Smooth muscle cell (in vitro differentiated cells): ENCODE data around the gene SDF2L1. TPM values are rescaled to one million over a fixed set of nuclear protein-coding genes. Genes with fewer than 3 reads are reported as not detected.
A peak's percentile ranks its signal among the peaks of the same experiment; 100 is the strongest.
"Not testable (repeated sequence)": the region's sequence is repeated elsewhere in the genome, so short reads cannot be mapped to it uniquely, and the experiment has no call there.

Source experiments
- DNase-seq: peaks from one replicate; lab custom pipeline; 2025; ENCODE audit not compliant: unreplicated experiment; lab: John Stamatoyannopoulos, UW
- H2AFZ ChIP-seq: fragments of 200-600 bp; sonication (generic); 2 replicates; pipeline ENCODE4 v1.6.0; 2016; ENCODE audit warnings: antibody characterized with exemption, low read depth, mild to moderate bottlenecking
- H3F3A ChIP-seq: fragments of 200-600 bp; sonication (generic); 2 replicates; pipeline ENCODE4 v1.6.0; 2017; ENCODE audit warnings: antibody characterized with exemption, low read depth
- H3K27ac ChIP-seq: fragments of 200-600 bp; sonication (generic); 2 replicates; pipeline ENCODE4 v1.5.1; 2016; ENCODE audit warnings: low read depth, mild to moderate bottlenecking
- H3K27me3 ChIP-seq: fragments of 200-600 bp; sonication (generic); 2 replicates; pipeline ENCODE4 v1.6.1; 2016; ENCODE audit warnings: low read depth, mild to moderate bottlenecking
- H3K36me3 ChIP-seq: fragments of 200-600 bp; sonication (generic); 2 replicates; pipeline ENCODE4 v1.5.1; 2016; ENCODE audit warnings: low read depth
- H3K4me1 ChIP-seq: fragments of 200-600 bp; sonication (generic); 2 replicates; pipeline ENCODE4 v1.5.1; 2016; ENCODE audit warnings: low read depth
- H3K4me2 ChIP-seq: fragments of 200-600 bp; sonication (generic); 2 replicates; pipeline ENCODE4 v1.6.0; 2016; ENCODE audit warnings: mild to moderate bottlenecking
- H3K4me3 ChIP-seq: fragments of 200-600 bp; sonication (generic); 2 replicates; pipeline ENCODE4 v1.5.1; 2016; ENCODE audit warnings: mild to moderate bottlenecking
- H3K79me2 ChIP-seq: fragments of 200-600 bp; sonication (generic); 2 replicates; pipeline ENCODE4 v1.6.0; 2016; ENCODE audit warnings: low read depth, mild to moderate bottlenecking
- H3K9ac ChIP-seq: fragments of 200-600 bp; sonication (generic); 2 replicates; pipeline ENCODE4 v1.6.0; 2016; ENCODE audit warnings: low read depth
- H3K9me3 ChIP-seq: fragments of 200-600 bp; sonication (generic); replicated peaks from 2 replicates; pipeline ENCODE4 v1.5.1; 2016; ENCODE audit warnings: low read depth
- H4K20me1 ChIP-seq: fragments of 200-600 bp; sonication (generic); 2 replicates; pipeline ENCODE4 v1.6.0; 2016; ENCODE audit warnings: low read depth
- CTCF ChIP-seq: fragments of 200-600 bp; sonication (generic); IDR thresholded peaks from 2 replicates; pipeline ENCODE4 v1.5.1; 2017; ENCODE audit warnings: borderline replicate concordance, mild to moderate bottlenecking, antibody characterized with exemption; ENCODE audit not compliant: insufficient read depth, poor library complexity, severe bottlenecking
- WGBS: methylation state at CpG from one replicate; pipeline ENCODE4 v1.1.7; 2016; ENCODE audit warnings: low lambda C conversion rate; 5-methylcytosine and 5-hydroxymethylcytosine counted together
- polyA plus RNA-seq: library from polyadenylated mRNA; unstranded; fragments of >200 nt; fragmentation: Nextera tagmentation; extraction: Ambion mirVana; gene quantifications from 2 replicates; pipeline ENCODE4 v1.2.1, GENCODE V29; 2016
- total RNA-seq: library from RNA; depleted of rRNA; stranded (reverse); fragments of >200 nt; gene quantifications from 2 replicates; pipeline ENCODE4 v1.2.3, GENCODE V29; 2014

The SDF2L1 gene
- total and polyA plus RNA-seq, 2 experiments from 2014 or later: 24.9 to 102 TPM

GRCh38 chr22:21642584-21643448 lies 714 bp downstream of the SDF2L1 start:
- peak; percentile 45 for TF ChIP-seq CTCF
- no peak for DNase-seq
- Histone ChIP-seq H3K79me2 (no peaks in the 10 kb centered on the region), H3K4me2 (peak overlapping the region; percentile 89), H3K27ac (peak overlapping the region; percentile 41), H3K9ac (peak overlapping the region; percentile 64), H3K36me3 (no peaks in the 10 kb centered on the region), H2AFZ (peak overlapping the region; percentile 81), H3F3A (no peaks in the 10 kb centered on the region), H3K4me1 (peaks cover 4% of the 10 kb centered on the region), H3K27me3 (no peaks in the 10 kb centered on the region), H3K4me3 (peak overlapping the region; percentile 78), H3K9me3 (no peaks in the 10 kb centered on the region), H4K20me1 (peaks cover 16% of the 10 kb centered on the region)
- WGBS: 3% methylated on average over 47 of the region's 56 CpGs

GRCh38 chr22:21643533-21644357 lies 1.6 kb downstream of the SDF2L1 start:
- H3K27ac ChIP-seq: no peak overlapping the region
- H3K36me3 ChIP-seq: no peaks in the 10 kb centered on the region
- H2AFZ ChIP-seq: no peak overlapping the region
- H3K27me3 ChIP-seq: no peaks in the 10 kb centered on the region
- DNase-seq: no peak
- no peaks in the 10 kb centered on the region for H3F3A ChIP-seq
- H3K79me2 ChIP-seq: no peaks in the 10 kb centered on the region
- TF ChIP-seq CTCF: no peak
- peaks cover 4% of the 10 kb centered on the region for H3K4me1 ChIP-seq
- 89% methylated on average over 20 of the region's 22 CpGs for WGBS
- H4K20me1 ChIP-seq: peaks cover 16% of the 10 kb centered on the region
- H3K4me2 ChIP-seq: peak overlapping the region; percentile 89
- peak overlapping the region; percentile 64 for H3K9ac ChIP-seq
- peak overlapping the region; percentile 78 for H3K4me3 ChIP-seq
- H3K9me3 ChIP-seq: no peaks in the 10 kb centered on the region

GRCh38 chr22:21645513-21645912 lies 3.4 kb downstream of the SDF2L1 start:
- H3K79me2 ChIP-seq, H3K9me3 ChIP-seq, H3F3A ChIP-seq, H2AFZ ChIP-seq, H3K27ac ChIP-seq, H3K4me1 ChIP-seq, H3K4me3 ChIP-seq, H3K4me2 ChIP-seq, H3K36me3 ChIP-seq, DNase-seq, H3K9ac ChIP-seq, H3K27me3 ChIP-seq: not testable (repeated sequence)
- 92% methylated on average over 6 of the region's 6 CpGs for WGBS
- peaks cover 16% of the 10 kb centered on the region for H4K20me1 ChIP-seq
